Measurements from ENCODE around the gene ATRN.
"Not testable (repeated sequence)": the region's sequence is repeated elsewhere in the genome, so short reads cannot be mapped to it uniquely, and the experiment has no call there.

DNA sequence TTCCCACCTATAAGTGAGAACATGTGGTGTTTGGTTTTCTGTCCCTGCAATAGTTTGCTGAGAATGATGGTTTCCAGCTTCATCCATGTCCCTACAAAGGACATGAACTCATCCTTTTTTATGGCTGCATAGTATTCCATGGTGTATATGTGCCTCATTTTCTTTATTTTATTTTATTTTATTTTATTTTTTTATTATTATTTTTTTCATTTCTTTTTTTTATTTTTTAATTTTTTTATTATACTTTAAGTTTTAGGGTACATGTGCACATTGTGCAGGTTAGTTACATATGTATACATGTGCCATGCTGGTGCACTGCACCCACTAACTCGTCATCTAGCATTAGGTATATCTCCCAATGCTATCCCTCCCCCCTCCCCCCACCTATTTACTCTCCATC lies 66.9 kb downstream of the ATRN start:
- TF ChIP-seq, protein P1, sequence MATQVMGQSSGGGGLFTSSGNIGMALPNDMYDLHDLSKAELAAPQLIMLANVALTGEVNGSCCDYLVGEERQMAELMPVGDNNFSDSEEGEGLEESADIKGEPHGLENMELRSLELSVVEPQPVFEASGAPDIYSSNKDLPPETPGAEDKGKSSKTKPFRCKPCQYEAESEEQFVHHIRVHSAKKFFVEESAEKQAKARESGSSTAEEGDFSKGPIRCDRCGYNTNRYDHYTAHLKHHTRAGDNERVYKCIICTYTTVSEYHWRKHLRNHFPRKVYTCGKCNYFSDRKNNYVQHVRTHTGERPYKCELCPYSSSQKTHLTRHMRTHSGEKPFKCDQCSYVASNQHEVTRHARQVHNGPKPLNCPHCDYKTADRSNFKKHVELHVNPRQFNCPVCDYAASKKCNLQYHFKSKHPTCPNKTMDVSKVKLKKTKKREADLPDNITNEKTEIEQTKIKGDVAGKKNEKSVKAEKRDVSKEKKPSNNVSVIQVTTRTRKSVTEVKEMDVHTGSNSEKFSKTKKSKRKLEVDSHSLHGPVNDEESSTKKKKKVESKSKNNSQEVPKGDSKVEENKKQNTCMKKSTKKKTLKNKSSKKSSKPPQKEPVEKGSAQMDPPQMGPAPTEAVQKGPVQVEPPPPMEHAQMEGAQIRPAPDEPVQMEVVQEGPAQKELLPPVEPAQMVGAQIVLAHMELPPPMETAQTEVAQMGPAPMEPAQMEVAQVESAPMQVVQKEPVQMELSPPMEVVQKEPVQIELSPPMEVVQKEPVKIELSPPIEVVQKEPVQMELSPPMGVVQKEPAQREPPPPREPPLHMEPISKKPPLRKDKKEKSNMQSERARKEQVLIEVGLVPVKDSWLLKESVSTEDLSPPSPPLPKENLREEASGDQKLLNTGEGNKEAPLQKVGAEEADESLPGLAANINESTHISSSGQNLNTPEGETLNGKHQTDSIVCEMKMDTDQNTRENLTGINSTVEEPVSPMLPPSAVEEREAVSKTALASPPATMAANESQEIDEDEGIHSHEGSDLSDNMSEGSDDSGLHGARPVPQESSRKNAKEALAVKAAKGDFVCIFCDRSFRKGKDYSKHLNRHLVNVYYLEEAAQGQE (IDR thresholded peaks at IDR 0.05; ENCODE audit: borderline replicate concordance): not testable (repeated sequence)
- not testable (repeated sequence) for TF ChIP-seq RAD21 (conservative IDR thresholded peaks at IDR 0.05); POLR2AphosphoS5 (IDR thresholded peaks at IDR 0.05); SMC3 (conservative IDR thresholded peaks at IDR 0.05; ENCODE audit: poor library complexity); TAF1 (IDR thresholded peaks at IDR 0.05; ENCODE audit: low read depth); EP300 (conservative IDR thresholded peaks at IDR 0.05; ENCODE audit: poor library complexity, severe bottlenecking); MXI1 (conservative IDR thresholded peaks at IDR 0.05; ENCODE audit: poor library complexity, severe bottlenecking); EZH2 (IDR thresholded peaks at IDR 0.05; ENCODE audit: borderline replicate concordance, insufficient read depth, low read length, poor library complexity, severe bottlenecking)
- TF ChIP-seq, protein P2, sequence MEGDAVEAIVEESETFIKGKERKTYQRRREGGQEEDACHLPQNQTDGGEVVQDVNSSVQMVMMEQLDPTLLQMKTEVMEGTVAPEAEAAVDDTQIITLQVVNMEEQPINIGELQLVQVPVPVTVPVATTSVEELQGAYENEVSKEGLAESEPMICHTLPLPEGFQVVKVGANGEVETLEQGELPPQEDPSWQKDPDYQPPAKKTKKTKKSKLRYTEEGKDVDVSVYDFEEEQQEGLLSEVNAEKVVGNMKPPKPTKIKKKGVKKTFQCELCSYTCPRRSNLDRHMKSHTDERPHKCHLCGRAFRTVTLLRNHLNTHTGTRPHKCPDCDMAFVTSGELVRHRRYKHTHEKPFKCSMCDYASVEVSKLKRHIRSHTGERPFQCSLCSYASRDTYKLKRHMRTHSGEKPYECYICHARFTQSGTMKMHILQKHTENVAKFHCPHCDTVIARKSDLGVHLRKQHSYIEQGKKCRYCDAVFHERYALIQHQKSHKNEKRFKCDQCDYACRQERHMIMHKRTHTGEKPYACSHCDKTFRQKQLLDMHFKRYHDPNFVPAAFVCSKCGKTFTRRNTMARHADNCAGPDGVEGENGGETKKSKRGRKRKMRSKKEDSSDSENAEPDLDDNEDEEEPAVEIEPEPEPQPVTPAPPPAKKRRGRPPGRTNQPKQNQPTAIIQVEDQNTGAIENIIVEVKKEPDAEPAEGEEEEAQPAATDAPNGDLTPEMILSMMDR (IDR thresholded peaks at IDR 0.05; ENCODE audit: poor library complexity, severe bottlenecking): not testable (repeated sequence)
